ENCODE data around the gene HNRNPH1. TPM values are rescaled to one million over a fixed set of nuclear protein-coding genes. Genes with fewer than 3 reads are reported as not detected.
A peak's percentile ranks its signal among the peaks of the same experiment; 100 is the strongest.

Gene HNRNPH1
- total and polyA plus RNA-seq, 2 of the 13 experiments (the other 11 are each of a cell fraction or from before 2014, with no cell fraction given): 382 to 1,064 TPM

DNA sequence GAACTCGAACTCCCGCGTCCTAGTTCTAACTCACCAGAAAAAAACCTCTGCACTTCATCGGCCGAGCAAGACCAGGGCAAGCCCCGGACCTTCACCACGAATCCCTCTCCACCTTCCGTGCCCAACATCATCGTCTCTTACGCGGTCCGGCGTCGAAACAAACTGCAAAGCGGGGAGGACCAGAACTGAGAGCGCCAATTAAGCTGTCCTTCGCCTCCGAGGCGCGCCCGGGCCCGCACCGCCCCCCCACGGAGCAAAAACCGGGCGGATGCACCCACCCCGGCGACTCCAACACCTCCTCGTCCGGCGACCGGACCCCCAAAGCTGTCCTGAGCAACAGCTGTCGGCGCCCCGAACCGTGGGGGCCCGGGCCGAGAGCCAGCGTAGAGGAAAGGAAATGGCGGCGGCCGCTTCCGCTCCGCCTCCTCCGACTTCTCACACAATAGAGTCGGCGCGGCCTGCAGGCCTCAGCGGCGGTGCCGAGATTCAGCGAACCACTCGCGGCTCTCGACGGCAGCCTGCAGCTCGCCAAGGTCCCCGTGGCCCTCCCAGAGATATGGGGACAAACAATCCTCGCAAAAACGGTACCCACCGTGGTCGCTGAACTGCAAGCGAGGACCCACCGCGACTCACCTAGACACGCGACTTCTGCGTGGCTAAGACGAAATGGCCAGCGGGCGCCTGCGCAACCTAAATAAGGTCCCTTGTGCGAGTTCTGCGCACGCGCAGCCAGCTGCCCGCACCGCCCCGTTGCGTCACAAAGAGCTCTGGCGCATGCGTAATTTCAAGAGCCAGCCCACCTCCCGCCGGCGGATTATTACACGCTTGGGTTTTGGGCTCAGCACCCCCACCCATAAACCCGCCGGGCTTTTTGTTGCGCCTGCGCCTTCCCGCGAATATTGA lies at the start of gene HNRNPH1 (continued):
- TF ChIP-seq, protein P1, sequence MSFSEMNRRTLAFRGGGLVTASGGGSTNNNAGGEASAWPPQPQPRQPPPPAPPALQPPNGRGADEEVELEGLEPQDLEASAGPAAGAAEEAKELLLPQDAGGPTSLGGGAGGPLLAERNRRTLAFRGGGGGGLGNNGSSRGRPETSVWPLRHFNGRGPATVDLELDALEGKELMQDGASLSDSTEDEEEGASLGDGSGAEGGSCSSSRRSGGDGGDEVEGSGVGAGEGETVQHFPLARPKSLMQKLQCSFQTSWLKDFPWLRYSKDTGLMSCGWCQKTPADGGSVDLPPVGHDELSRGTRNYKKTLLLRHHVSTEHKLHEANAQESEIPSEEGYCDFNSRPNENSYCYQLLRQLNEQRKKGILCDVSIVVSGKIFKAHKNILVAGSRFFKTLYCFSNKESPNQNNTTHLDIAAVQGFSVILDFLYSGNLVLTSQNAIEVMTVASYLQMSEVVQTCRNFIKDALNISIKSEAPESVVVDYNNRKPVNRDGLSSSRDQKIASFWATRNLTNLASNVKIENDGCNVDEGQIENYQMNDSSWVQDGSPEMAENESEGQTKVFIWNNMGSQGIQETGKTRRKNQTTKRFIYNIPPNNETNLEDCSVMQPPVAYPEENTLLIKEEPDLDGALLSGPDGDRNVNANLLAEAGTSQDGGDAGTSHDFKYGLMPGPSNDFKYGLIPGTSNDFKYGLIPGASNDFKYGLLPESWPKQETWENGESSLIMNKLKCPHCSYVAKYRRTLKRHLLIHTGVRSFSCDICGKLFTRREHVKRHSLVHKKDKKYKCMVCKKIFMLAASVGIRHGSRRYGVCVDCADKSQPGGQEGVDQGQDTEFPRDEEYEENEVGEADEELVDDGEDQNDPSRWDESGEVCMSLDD (CRISPR knock-in tag; IDR thresholded peaks at IDR 0.05; ENCODE audit: borderline replicate concordance): peak; percentile 62; the same call in 1 of the 2 replicates
- no peak for TF ChIP-seq ZKSCAN8 (CRISPR knock-in tag; IDR thresholded peaks at IDR 0.05; ENCODE audit: borderline replicate concordance)
- no peak; the same call in 1 of the 2 replicates for TF ChIP-seq ZNF546 (CRISPR knock-in tag; conservative IDR thresholded peaks at IDR 0.05)
- peak; percentile 92 for TF ChIP-seq HES4 (CRISPR knock-in tag; IDR thresholded peaks at IDR 0.05; ENCODE audit: borderline replicate concordance)
- peak; percentile 46 for TF ChIP-seq RAD21 (CRISPR knock-in tag; IDR thresholded peaks at IDR 0.05)
- TF ChIP-seq, protein P2, sequence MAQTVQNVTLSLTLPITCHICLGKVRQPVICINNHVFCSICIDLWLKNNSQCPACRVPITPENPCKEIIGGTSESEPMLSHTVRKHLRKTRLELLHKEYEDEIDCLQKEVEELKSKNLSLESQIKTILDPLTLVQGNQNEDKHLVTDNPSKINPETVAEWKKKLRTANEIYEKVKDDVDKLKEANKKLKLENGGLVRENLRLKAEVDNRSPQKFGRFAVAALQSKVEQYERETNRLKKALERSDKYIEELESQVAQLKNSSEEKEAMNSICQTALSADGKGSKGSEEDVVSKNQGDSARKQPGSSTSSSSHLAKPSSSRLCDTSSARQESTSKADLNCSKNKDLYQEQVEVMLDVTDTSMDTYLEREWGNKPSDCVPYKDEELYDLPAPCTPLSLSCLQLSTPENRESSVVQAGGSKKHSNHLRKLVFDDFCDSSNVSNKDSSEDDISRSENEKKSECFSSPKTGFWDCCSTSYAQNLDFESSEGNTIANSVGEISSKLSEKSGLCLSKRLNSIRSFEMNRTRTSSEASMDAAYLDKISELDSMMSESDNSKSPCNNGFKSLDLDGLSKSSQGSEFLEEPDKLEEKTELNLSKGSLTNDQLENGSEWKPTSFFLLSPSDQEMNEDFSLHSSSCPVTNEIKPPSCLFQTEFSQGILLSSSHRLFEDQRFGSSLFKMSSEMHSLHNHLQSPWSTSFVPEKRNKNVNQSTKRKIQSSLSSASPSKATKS (CRISPR knock-in tag; IDR thresholded peaks at IDR 0.05): no peak
- TF ChIP-seq ZNF138 (CRISPR knock-in tag; IDR thresholded peaks at IDR 0.05; ENCODE audit: low read depth): no peak; the same call in none of the 2 replicates
- TF ChIP-seq, protein P3, sequence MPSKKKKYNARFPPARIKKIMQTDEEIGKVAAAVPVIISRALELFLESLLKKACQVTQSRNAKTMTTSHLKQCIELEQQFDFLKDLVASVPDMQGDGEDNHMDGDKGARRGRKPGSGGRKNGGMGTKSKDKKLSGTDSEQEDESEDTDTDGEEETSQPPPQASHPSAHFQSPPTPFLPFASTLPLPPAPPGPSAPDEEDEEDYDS (CRISPR knock-in tag; IDR thresholded peaks at IDR 0.05): peak; percentile 100
- TF ChIP-seq, protein P4, sequence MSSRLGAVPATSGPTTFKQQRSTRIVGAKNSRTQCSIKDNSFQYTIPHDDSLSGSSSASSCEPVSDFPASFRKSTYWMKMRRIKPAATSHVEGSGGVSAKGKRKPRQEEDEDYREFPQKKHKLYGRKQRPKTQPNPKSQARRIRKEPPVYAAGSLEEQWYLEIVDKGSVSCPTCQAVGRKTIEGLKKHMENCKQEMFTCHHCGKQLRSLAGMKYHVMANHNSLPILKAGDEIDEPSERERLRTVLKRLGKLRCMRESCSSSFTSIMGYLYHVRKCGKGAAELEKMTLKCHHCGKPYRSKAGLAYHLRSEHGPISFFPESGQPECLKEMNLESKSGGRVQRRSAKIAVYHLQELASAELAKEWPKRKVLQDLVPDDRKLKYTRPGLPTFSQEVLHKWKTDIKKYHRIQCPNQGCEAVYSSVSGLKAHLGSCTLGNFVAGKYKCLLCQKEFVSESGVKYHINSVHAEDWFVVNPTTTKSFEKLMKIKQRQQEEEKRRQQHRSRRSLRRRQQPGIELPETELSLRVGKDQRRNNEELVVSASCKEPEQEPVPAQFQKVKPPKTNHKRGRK (CRISPR knock-in tag; IDR thresholded peaks at IDR 0.05): 0 out of 2 replicates have a peak, but pooled peaks have one; percentile 44
- peak; percentile 81 for TF ChIP-seq HOXA9 (CRISPR knock-in tag; IDR thresholded peaks at IDR 0.05; ENCODE audit: borderline replicate concordance)
- TF ChIP-seq, protein P5, sequence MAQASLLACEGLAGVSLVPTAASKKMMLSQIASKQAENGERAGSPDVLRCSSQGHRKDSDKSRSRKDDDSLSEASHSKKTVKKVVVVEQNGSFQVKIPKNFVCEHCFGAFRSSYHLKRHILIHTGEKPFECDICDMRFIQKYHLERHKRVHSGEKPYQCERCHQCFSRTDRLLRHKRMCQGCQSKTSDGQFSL (CRISPR knock-in tag; IDR thresholded peaks at IDR 0.05): peak; percentile 89
- TF ChIP-seq MBNL3 (CRISPR knock-in tag; conservative IDR thresholded peaks at IDR 0.05): no peak
- TF ChIP-seq SOX13 (IDR thresholded peaks at IDR 0.05): no peak; the same call in 1 of the 2 replicates
- peak in 1 of 2 experiments; percentile 30; a peak in 1 of 4 replicates for TF ChIP-seq SOX13 (CRISPR knock-in tag; conservative IDR thresholded peaks at IDR 0.05 in 1 of 2, IDR thresholded peaks at IDR 0.05 in 1 of 2)
- TF ChIP-seq SIN3A (IDR thresholded peaks at IDR 0.05; ENCODE audit: borderline replicate concordance, low read depth, low read length): peak; percentile 62; the same call in 1 of the 2 replicates
- 0 out of 2 replicates have a peak, but pooled peaks have one; percentile 63 for TF ChIP-seq RXRB (CRISPR knock-in tag; IDR thresholded peaks at IDR 0.05; ENCODE audit: borderline replicate concordance)
- TF ChIP-seq HOXA5 (CRISPR knock-in tag; IDR thresholded peaks at IDR 0.05): peak; percentile 91; the same call in 1 of the 2 replicates
- TF ChIP-seq SALL2 (CRISPR knock-in tag; IDR thresholded peaks at IDR 0.05): no peak
- peak; percentile 26 for TF ChIP-seq ZNF7 (CRISPR knock-in tag; IDR thresholded peaks at IDR 0.05)

All from HepG2 (cell line).